HL-60 (cell line): ENCODE results near the gene ALG6.

ENCODE experiments used
- DNase-seq, 2 experiments: peaks; one replicate each; pipeline ENCODE4 v3.0.0-alpha.2; 2010 to 2020; ENCODE audit warnings: low read depth in 1 of 2, low spot score in 1 of 2
- H3K27ac ChIP-seq: fragments of 250-450 bp; sonication (Bioruptor Pico); replicated peaks from 2 replicates; pipeline ENCODE4 v1.5.1; 2020; ENCODE audit warnings: mild to moderate bottlenecking, moderate library complexity
- H3K27me3 ChIP-seq: fragments of 250-450 bp; sonication (Bioruptor Pico); 2 replicates; pipeline ENCODE4 v1.5.1; 2021; ENCODE audit warnings: mild to moderate bottlenecking, moderate library complexity; ENCODE audit not compliant: insufficient read depth, poor library complexity, severe bottlenecking
- H3K4me3 ChIP-seq: replicated peaks from 2 replicates; pipeline ENCODE4 v1.5.1; 2011; ENCODE audit warnings: mild to moderate bottlenecking, control low read depth, low read length; ENCODE audit not compliant: insufficient read depth
- CTCF ChIP-seq: IDR thresholded peaks from one replicate; pipeline ENCODE4 v1.5.1; 2011; ENCODE audit warnings: low read length, control low read depth, inconsistent platforms; ENCODE audit not compliant: insufficient read depth
- GABPA ChIP-seq: IDR thresholded peaks from 2 replicates; pipeline ENCODE4 v1.6.1; 2012; ENCODE audit warnings: low read depth
- POLR2AphosphoS5 ChIP-seq: IDR thresholded peaks from 2 replicates; pipeline ENCODE4 v1.6.1; 2012; ENCODE audit warnings: low read depth
- REST ChIP-seq: IDR thresholded peaks from 2 replicates; pipeline ENCODE4 v1.6.1; 2012; ENCODE audit warnings: low read depth; ENCODE audit not compliant: insufficient replicate concordance
- SPI1 ChIP-seq: IDR thresholded peaks from 2 replicates; pipeline ENCODE4 v1.6.1; 2012; ENCODE audit warnings: low read depth, mild to moderate bottlenecking, borderline replicate concordance

The ALG6 gene

GRCh38 chr1:63323865-63324778 is 43.3 kb upstream of the ALG6 start:
- TF ChIP-seq CTCF: no peak
- TF ChIP-seq GABPA: no peak
- TF ChIP-seq POLR2AphosphoS5: no peak
- TF ChIP-seq SPI1: no peak
- no peak for TF ChIP-seq REST
- DNase-seq: no peak
- H3K27ac ChIP-seq: no peak overlapping the region
- H3K27me3 ChIP-seq: peaks cover 79% of the 10 kb centered on the region
- peak overlapping the region; percentile 31 for H3K4me3 ChIP-seq

- H3K4me3 ChIP-seq: no peak overlapping the region
- TF ChIP-seq CTCF (no peak), GABPA (no peak), REST (no peak), POLR2AphosphoS5 (no peak), SPI1 (no peak)
- peaks cover 79% of the 10 kb centered on the region for H3K27me3 ChIP-seq
- H3K27ac ChIP-seq: no peak overlapping the region
- no peak for DNase-seq
Observed at GRCh38 chr1:63324779-63325119, 42.7 kb upstream of the ALG6 start.

- TF ChIP-seq POLR2AphosphoS5: no peak
- no peak for DNase-seq
- H3K27ac ChIP-seq: no peak overlapping the region
- peaks cover 79% of the 10 kb centered on the region for H3K27me3 ChIP-seq
- H3K4me3 ChIP-seq: no peak overlapping the region
Observed at GRCh38 chr1:63325279-63325985, 42.0 kb upstream of the ALG6 start.

- DNase-seq: no peak
- Histone ChIP-seq H3K27ac (no peak overlapping the region), H3K27me3 (peaks cover 79% of the 10 kb centered on the region), H3K4me3 (no peak overlapping the region)
- TF ChIP-seq REST: no peak
- TF ChIP-seq CTCF: no peak
- no peak for TF ChIP-seq GABPA
- TF ChIP-seq SPI1: no peak
- TF ChIP-seq POLR2AphosphoS5: no peak
Observed at GRCh38 chr1:63326106-63326472, 41.3 kb upstream of the ALG6 start.
